ENCODE results near the gene MCF2L. TPM values are rescaled to one million over a fixed set of nuclear protein-coding genes. Genes with fewer than 3 reads are reported as not detected.

The MCF2L gene
- total RNA-seq, 1 donor from 2014 or later, result under 0.01 TPM

GRCh38 chr13:112983042-112983305 is 14.0 kb downstream of the MCF2L start:
- TF ChIP-seq, protein P1, sequence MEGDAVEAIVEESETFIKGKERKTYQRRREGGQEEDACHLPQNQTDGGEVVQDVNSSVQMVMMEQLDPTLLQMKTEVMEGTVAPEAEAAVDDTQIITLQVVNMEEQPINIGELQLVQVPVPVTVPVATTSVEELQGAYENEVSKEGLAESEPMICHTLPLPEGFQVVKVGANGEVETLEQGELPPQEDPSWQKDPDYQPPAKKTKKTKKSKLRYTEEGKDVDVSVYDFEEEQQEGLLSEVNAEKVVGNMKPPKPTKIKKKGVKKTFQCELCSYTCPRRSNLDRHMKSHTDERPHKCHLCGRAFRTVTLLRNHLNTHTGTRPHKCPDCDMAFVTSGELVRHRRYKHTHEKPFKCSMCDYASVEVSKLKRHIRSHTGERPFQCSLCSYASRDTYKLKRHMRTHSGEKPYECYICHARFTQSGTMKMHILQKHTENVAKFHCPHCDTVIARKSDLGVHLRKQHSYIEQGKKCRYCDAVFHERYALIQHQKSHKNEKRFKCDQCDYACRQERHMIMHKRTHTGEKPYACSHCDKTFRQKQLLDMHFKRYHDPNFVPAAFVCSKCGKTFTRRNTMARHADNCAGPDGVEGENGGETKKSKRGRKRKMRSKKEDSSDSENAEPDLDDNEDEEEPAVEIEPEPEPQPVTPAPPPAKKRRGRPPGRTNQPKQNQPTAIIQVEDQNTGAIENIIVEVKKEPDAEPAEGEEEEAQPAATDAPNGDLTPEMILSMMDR (IDR thresholded peaks at IDR 0.05; ENCODE audit: insufficient read depth, low read length, severe bottlenecking), result no peak
- Histone ChIP-seq H3K36me3 (ENCODE audit: control insufficient read depth, insufficient read depth, low read length) (no peaks in the 10 kb centered on the region), H3K27me3 (ENCODE audit: control insufficient read depth, insufficient read depth, low read length) (peaks cover 10% of the 10 kb centered on the region), H3K4me3 (ENCODE audit: low read depth, low read length) (no peak overlapping the region)
- no peak for DNase-seq (ENCODE audit: low read depth)
- FAIRE-seq, result no peak

DNA sequence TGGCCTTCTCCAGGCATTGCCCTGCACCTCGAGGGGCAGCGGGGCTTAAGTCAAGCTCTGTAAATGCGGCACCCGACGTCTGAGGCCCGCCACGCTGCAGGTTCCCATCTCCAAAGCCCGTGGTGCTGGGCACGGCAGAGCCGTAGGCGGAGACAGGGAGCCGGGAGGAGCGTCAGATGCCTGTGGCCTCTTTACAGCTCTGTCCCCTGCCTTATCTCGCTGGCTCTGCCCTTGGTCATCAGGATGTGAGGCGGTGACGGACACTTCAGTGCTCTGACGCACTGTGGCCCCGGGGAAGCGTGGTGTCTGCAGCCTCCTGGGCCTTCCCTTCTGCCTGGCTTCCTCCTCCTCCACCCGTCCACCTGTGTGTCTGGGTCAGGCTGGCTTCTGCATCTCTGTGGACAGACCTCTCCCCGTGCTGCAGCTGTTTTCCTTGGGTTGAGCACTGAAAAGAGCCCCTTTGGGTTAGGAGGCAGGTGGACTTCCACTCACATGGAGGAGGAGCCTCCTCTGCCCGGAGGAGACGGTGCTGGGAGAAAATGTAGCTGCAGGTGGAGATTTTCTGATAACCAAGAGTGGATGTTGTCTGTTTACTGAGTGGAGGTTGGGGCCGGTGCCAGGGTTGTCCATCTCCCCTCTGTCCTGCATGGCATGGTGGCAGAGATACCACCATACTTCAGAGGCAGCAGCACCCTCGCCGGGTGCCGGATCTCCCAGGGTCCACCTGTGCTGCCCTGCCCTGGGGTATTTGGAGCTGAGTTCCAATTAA is 14.6 kb downstream of the MCF2L start:
- Histone ChIP-seq H3K36me3 (ENCODE audit: control insufficient read depth, insufficient read depth, low read length) (no peaks in the 10 kb centered on the region), H3K27me3 (ENCODE audit: control insufficient read depth, insufficient read depth, low read length) (peaks cover 10% of the 10 kb centered on the region), H3K4me3 (ENCODE audit: low read depth, low read length) (no peak overlapping the region)
- FAIRE-seq (no peak), DNase-seq (ENCODE audit: low read depth) (no peak)
- TF ChIP-seq, protein P1 (IDR thresholded peaks at IDR 0.05; ENCODE audit: insufficient read depth, low read length, severe bottlenecking), result no peak

GRCh38 chr13:112984501-112984900 is 15.5 kb downstream of the MCF2L start:
- Histone ChIP-seq H3K27me3 (ENCODE audit: control insufficient read depth, insufficient read depth, low read length) (peaks cover 10% of the 10 kb centered on the region), H3K36me3 (ENCODE audit: control insufficient read depth, insufficient read depth, low read length) (no peaks in the 10 kb centered on the region), H3K4me3 (ENCODE audit: low read depth, low read length) (peak overlapping the region; percentile 46)
- FAIRE-seq (no peak), DNase-seq (ENCODE audit: low read depth) (peak; percentile 5)
- TF ChIP-seq, protein P1 (IDR thresholded peaks at IDR 0.05; ENCODE audit: insufficient read depth, low read length, severe bottlenecking), result no peak

DNA sequence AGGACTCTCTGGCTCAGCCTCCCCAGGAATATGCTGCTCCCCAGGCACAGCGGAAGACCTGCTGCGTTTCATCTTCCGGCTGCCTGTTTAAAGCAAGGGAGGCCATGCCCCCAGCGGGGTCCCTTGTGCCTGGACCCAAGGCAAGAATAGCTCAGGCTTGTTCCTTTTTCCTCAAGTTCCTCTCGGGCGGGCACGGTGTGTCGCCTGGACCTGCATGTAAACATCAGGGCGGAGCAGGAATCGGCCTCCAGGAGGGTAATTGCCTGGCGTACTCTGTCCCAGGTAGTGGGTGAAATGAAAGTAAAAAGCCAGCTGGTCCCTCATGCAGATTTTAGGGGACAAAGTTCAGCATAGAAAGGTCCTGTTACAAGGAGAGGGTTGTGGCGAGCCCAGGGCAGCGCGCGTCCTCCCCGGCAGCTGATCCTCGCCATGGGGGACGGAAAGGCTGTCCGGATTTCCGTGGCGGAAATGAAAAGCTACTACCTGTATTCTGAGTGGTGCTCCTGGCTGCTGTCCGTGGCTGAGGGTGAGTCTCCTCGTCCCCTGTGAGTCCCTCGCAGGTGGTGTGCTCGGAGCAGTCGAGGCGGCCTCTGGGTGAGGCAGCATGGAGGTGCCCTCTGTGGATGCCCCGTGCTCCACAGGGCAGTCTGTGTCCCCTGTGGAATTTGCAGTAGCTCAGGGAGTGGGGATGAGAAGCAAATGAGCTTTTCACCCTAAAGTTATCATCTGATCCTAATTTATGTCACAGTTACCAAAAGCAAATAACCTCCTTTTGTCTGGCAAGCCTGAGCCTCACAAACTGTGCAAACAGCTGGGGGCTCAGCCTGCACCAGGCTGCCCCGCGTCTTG is 16.2 kb downstream of the MCF2L start:
- Histone ChIP-seq H3K4me3 (ENCODE audit: low read depth, low read length) (peak overlapping the region; percentile 46), H3K36me3 (ENCODE audit: control insufficient read depth, insufficient read depth, low read length) (no peaks in the 10 kb centered on the region), H3K27me3 (ENCODE audit: control insufficient read depth, insufficient read depth, low read length) (peaks cover 10% of the 10 kb centered on the region)
- FAIRE-seq, result no peak
- peak; percentile 5 for DNase-seq (ENCODE audit: low read depth)
- TF ChIP-seq, protein P1 (IDR thresholded peaks at IDR 0.05; ENCODE audit: insufficient read depth, low read length, severe bottlenecking), result no peak

DNA sequence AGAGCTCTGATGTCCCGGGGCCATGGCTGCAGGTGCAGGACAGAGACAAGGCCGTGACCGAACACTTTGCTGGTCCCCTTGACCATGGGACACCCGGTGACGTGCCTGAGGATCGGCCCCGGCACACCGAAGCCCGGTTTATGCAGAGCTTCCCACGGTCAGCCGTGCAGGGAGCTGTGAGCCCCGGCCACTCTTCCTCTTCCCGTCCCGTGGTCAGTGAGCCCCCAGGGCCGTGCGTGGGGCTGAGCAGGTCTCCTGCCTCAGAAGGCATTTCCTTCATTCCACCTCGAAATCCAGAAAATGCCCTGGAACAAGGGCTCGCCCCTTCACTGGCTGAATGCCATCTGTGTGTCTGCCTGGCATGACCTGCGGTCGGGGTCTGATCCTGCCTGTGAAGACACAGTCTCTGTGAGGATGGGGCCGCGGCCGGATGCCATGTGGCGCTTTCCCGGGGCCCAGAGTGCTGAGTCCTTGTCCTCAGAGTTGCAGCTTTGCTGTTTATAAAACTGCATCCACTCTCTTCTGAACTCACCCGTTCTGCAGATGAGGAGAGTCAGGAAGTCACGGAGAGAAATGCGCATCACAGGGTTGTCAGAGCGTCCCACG is 16.9 kb downstream of the MCF2L start:
- H3K36me3 ChIP-seq (ENCODE audit: control insufficient read depth, insufficient read depth, low read length), result no peaks in the 10 kb centered on the region
- H3K4me3 ChIP-seq (ENCODE audit: low read depth, low read length), result no peak overlapping the region
- DNase-seq (ENCODE audit: low read depth) (no peak), FAIRE-seq (no peak)
- TF ChIP-seq, protein P1 (IDR thresholded peaks at IDR 0.05; ENCODE audit: insufficient read depth, low read length, severe bottlenecking), result no peak
- peaks cover 12% of the 10 kb centered on the region for H3K27me3 ChIP-seq (ENCODE audit: control insufficient read depth, insufficient read depth, low read length)
